Fibroblast of skin of back (primary cell): ENCODE measurements around the gene ADAMTSL1.
A peak's percentile ranks its signal among the peaks of the same experiment; 100 is the strongest.

ENCODE experiments used
- DNase-seq: peaks from one replicate; pipeline ENCODE4 v3.0.0-alpha.2; 2013

Gene ADAMTSL1

GRCh38 chr9:18743971-18744370, 270.0 kb downstream of the ADAMTSL1 start:
- DNase-seq, result peak; percentile 11

DNA sequence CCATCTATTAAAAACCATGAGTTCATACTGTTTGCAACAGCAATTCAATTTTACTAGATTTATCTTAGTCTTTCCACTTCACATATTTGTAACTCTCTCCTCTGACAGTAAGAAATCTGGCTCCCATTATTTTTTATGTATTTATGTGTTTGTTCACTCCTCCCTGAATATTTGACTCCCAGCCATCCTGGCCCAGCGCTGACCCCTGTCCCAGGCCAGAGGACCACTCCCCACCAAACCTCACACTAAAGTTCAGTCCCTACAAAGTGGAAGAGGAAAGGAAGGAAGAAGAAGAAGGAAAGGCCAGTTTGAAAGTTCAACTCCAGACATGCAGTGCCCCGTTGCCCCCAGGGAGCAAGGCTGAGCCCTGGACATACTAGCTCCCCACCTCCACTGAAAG, 271.8 kb downstream of the ADAMTSL1 start:
- no peak for DNase-seq

GRCh38 chr9:18746631-18747030, 272.7 kb downstream of the ADAMTSL1 start:
- no peak for DNase-seq

GRCh38 chr9:18747595-18747994, 273.6 kb downstream of the ADAMTSL1 start:
- no peak for DNase-seq

DNA sequence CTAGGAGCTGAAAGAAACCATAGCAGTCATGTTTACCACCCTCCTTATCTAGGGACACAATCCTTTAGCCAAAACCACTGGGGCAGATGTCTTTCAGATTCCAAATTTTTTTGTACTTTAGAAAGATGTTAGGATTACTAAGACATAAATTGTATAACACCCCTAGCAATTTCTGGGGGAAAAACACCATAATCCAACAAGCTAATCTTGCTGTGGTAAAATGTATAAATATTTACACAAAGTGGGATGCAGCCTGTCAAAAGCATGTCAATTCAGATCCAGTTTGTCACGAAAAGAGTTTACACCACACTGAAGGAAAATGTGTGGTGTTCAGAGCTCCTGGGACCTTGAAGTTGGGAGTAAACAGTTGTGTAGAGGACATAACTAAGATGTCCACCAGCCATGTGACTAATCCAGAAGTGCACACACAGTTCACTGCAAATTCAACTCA, 274.3 kb downstream of the ADAMTSL1 start:
- no peak for DNase-seq

DNA sequence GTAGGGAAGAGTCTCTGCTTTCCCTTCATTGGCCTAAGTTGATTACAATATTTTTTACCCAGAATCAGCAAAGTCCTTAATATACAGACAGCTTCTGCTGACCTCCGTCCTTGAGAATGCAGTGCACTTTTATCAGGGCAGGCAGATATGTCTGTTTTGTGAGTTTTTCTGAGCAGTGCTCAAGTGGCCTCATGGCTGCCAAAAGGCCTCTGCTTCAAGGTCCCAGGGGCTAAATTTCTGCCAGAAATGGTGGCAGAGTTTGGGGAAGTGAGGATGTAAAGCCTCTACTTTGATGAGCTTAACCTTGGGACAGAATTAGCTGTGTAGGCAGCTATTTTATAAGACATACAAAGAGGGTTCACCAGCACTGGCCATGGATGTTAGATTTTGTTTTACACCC, 275.8 kb downstream of the ADAMTSL1 start:
- no peak for DNase-seq

DNA sequence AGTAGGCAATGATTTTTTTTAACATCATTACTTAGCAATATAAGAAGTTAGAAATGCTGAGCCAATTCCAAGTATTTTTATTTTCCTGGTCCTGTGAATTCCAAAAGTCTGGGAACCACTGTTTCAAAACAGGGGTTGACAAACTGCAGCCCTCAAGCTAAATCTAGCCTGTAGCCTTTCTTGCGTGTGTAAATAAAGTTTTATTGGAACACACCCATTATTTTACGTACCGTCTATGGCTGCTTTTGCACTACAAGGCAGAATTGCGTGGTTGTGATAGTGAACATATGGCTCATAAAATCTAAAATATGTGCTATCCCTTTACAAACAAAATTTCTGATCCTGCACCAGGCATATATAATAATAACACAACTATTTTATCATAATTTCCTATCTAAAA, 280.0 kb downstream of the ADAMTSL1 start:
- DNase-seq, result no peak

- DNase-seq, result no peak
Observed at GRCh38 chr9:18754537-18754936, 280.6 kb downstream of the ADAMTSL1 start.

- no peak for DNase-seq
Observed at GRCh38 chr9:18755263-18755662, 281.3 kb downstream of the ADAMTSL1 start.

GRCh38 chr9:18756712-18757125, 282.8 kb downstream of the ADAMTSL1 start:
- DNase-seq, result no peak

- no peak for DNase-seq
Observed at GRCh38 chr9:18759827-18760226, 285.9 kb downstream of the ADAMTSL1 start.

DNA sequence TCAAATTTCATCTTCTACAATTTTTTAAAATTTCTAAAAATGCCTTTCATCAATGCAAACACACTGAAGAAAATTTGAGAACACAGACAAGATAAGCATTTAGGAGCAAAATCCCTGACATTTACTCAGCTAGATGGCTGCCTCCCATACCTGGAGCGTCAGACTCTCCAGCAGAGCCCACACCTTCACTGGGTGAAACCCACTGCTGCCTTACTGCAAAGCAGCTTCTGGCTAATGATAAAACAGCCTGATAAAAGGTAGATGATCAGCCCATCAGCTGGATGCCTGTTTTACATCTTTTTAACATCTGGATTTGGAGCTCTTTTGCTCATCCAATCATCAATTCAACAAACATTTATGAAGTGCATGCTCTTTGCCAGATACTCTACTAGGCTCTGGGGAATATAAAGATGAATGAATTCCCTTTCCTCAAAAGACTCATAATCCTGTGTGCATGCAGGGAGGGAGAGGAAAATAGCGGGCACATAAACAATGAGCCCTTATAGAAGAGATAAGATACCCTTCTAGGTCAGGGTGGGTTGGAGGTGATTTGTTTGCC, 287.9 kb downstream of the ADAMTSL1 start:
- no peak for DNase-seq

DNA sequence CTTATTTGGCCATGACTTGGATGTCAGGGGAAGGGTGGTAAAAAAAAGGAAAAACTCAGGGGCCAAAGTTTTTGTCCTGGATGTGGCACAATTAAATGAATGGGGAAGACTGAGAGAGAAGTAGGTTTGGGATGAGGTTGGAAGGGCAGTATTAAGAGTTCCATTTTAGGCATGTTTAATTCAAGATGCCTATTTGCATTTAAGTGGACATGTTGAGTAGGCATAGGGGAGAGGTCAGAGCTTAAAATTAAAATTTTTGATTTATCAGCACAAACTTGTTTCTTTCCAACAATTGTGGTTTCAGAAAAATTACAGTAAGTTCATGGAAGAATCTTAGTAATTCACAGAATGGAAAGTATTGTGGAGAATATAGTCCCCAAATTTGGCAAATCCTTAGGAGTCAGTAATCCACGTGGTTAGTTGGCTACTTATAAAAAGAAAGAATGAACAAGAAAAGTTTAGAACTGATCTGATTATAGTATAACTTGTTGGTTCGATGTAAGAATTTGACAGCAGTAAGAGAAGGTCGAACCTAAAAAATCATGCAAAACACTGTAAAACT, 293.1 kb downstream of the ADAMTSL1 start:
- peak; percentile 32 for DNase-seq

DNA sequence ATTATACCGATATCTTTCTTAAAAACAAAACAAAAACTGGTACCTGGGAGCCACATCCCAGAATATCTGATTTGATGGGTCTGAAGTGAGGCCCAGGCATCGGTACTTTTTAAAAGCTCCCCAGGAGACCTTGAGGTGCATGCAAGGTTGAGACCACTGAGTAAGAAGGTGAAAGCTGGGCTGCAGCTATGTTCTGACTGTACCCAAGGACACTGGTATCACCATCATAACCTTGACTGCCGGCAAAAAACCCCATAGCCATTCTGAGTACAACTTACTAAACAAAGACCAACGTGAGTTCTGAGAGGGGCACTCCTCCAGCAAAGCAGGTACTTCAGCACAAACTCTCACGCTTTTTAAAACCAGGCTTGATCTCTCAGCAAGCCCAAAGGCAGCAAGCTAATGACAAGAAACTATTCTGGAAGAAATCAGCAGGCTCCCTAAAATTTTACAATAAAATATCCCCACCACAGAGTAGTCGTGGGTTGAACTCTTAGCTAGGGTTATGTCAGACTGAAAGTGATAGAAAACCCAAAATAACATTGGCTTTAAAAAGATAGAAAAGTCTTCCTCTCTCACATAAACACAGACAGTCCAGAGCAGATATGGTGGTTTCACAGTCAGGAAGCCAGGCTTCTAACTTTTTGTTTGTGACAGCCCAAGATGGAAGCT, 295.1 kb downstream of the ADAMTSL1 start:
- DNase-seq, result no peak

DNA sequence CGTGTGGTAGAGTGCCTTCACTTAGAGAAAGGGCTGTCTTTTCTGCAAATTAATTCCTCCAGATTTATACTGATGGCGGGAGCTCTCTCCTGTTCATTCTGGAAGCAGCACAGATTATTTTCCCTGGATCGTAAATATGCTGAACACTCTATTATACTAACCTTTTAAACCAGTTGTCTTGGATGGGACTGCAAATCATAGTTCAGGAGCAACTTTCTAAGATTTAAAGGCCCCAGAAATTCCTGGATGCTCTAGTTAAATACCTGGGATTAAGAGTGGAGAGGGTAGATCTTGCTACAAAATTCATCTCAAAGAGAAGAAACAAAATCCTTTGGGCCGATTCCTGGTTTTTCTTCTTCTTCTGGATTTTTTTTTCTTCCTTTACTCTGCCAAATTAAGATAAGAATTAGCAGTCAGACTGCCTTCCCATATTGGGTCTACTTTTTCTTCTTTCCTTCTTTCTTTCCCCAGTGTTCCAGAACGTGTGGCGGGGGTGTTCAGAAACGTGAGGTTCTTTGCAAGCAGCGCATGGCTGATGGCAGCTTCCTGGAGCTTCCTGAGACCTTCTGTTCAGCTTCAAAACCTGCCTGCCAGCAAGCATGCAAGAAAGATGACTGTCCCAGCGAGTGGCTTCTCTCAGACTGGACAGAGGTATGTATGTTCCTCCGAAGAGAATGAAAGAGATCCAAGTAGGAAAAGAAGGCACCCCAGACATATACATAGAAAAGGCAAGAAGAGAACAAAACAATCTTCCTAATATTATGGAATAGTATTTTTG, 296.4 kb downstream of the ADAMTSL1 start:
- DNase-seq, result no peak

DNA sequence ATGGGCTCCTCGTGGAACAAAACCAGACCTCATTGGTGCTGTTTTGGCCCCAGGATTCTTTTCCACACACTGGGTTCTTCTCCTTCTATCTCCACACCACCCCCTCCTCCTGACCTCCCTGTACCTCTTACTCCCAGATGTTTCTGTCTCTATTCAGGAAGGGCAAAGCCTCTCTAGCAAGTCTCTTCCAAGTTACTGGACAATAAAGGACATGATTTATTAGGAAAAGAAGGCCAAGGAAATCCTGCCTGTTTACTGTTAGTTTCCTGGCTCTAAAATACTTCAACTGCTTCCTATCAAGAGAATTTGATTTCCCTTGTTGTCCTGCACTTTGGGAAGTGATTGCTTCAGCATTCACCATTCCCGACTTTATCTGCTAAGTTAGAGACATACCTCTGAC, 297.1 kb downstream of the ADAMTSL1 start:
- DNase-seq, result no peak

DNA sequence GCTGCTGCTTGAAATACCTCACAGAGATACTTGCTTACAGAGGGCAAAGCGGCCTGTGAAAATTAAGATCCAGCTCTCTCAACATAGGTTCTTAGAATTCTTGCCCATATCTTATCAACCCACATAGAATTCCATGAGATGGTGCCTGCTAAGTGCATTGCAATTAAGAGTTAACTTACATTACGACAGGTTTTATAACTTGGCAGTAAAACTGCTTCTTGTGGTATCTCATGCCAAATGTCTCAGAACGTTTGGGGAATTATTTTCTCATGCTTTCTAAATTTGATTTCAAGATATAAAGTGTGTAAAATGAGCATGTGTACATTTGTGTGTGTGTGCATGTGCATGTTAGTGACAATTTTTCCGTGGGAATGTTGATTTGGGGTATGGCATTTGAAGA, 297.8 kb downstream of the ADAMTSL1 start:
- no peak for DNase-seq

DNA sequence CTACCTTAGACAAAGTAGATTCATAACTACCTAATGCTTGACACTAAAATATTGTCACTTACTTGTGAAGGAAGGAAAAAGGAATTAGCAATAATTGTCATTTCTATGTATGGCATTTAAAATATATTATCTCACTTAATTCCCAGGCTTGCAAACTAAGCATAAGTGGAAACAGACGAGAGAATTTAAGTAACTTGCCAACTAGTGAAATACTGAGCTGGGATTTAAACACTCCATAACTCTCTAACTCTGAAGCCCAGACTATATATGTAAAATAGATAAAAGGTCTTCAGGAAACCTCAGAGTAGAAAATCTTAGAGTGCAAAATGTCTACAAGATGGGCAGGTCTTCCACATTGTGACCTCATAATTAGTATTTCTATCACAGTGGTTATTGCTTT, 301.3 kb downstream of the ADAMTSL1 start:
- DNase-seq, result no peak

DNA sequence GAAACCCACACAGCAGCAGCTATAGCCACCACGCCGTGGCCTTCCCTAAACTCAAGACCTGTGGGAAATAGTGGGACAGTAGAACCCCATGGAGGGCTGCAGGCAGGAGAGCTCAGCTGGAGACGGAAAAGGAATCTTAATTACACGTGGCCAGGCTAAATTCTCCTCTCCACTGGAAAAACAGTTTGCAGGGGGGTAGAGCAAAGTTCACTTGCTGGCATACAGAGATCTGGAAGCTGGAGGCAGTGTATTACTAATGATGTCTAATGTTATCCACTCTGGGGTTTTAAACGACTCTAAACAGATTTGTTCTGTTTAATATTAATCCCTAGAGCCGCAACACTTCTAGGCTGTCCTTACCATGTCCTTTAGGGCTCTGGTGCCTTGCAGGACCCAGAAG, 302.0 kb downstream of the ADAMTSL1 start:
- no peak for DNase-seq

DNA sequence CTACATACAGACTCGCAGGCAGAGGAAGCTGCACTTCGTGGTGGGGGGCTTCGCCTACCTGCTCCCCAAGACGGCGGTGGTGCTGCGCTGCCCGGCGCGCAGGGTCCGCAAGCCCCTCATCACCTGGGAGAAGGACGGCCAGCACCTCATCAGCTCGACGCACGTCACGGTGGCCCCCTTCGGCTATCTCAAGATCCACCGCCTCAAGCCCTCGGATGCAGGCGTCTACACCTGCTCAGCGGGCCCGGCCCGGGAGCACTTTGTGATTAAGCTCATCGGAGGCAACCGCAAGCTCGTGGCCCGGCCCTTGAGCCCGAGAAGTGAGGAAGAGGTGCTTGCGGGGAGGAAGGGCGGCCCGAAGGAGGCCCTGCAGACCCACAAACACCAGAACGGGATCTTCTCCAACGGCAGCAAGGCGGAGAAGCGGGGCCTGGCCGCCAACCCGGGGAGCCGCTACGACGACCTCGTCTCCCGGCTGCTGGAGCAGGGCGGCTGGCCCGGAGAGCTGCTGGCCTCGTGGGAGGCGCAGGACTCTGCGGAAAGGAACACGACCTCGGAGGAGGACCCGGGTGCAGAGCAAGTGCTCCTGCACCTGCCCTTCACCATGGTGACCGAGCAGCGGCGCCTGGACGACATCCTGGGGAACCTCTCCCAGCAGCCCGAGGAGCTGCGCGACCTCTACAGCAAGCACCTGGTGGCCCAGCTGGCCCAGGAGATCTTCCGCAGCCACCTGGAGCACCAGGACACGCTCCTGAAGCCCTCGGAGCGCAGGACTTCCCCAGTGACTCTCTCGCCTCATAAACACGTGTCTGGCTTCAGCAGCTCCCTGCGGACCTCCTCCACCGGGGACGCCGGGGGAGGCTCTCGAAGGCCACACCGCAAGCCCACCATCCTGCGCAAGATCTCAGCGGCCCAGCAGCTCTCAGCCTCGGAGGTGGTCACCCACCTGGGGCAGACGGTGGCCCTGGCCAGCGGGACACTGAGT, 303.2 kb downstream of the ADAMTSL1 start:
- DNase-seq, result no peak

DNA sequence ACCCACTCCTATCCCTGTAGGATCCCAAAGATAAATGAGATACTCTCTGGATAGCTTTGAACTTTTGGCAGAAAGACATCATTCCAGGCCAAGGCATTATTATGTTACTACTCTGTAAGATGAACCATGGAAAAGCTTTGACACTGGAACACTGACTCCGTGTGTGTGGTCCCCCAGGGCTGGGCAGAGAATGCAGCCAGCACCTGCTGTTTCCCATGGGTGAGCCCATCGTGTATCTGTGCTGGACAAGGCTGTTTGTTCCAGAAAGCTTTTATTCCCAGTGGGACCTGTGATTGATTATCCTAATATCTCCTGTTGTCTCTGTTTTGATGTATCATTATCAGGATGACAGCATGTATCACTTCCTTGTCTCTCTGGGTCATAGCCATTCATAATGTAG, 304.2 kb downstream of the ADAMTSL1 start:
- no peak for DNase-seq

DNA sequence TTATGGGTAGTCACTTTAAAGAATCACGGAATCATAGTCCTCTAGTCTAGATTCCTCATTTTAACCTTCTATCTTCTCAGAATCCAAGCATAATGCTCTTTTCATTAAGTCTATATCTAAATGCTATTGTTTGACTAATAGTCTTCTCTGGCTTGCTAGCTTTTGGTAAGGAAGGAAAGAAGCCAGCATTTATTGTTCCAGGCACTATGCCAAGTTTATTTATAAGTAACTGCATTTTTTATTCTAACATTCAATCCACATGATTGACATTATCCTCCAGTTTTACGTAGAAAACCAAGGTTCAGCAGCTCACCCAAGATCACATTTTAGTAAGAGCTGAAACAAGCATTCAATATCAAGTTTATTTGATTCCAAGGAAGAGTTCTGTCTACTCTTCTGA, 304.9 kb downstream of the ADAMTSL1 start:
- DNase-seq, result no peak
